H1 (cell line): ENCODE measurements around the gene TMEM203. TPM values are rescaled to one million over a fixed set of nuclear protein-coding genes. Genes with fewer than 3 reads are reported as not detected.

Source experiments
- CTCF ChIA-PET: fragments of 300-600 bp; sonication (Branson Sonifier 250); formaldehyde crosslinking; loops from one replicate; lab custom pipeline; 2021; ENCODE audit not compliant: partially characterized antibody; lab: Charles Lee
- POLR2A ChIA-PET: fragments of 300-600 bp; sonication (Branson Sonifier 250); formaldehyde crosslinking; loops from one replicate; lab custom pipeline; 2021; ENCODE audit warnings: inconsistent platforms; ENCODE audit not compliant: partially characterized antibody; lab: Charles Lee
- DNase-seq, 2 experiments: peaks; one replicate each; pipeline versions ENCODE4 v3.0.0 to v3.0.0-alpha.2; 2010 to 2022; ENCODE audit warnings: low spot score in 2 of 2, low read depth in 1 of 2, mixed read lengths in 1 of 2
- FAIRE-seq: peaks from 2 replicates; lab custom pipeline; 2011; peaks lifted over from hg19 to GRCh38; lab: Jason Lieb, UNC
- H2AFZ ChIP-seq: 2 replicates; pipeline ENCODE4 v1.8.1; 2012; ENCODE audit warnings: low read length, inconsistent platforms
- H2AK5ac ChIP-seq: 2 replicates; pipeline ENCODE4 v1.6.1; 2013; ENCODE audit warnings: low read depth, low read length
- H2BK120ac ChIP-seq: replicated peaks from 2 replicates; pipeline ENCODE3; 2013; ENCODE audit warnings: low read depth, low read length, inconsistent platforms
- H2BK12ac ChIP-seq: 2 replicates; pipeline ENCODE4 v1.6.1; 2013; ENCODE audit warnings: low read depth, low read length
- H2BK15ac ChIP-seq: 2 replicates; pipeline ENCODE4 v1.6.1; 2013; ENCODE audit warnings: low read length
- H2BK20ac ChIP-seq: 2 replicates; pipeline ENCODE4 v1.6.1; 2013; ENCODE audit warnings: low read length
- H2BK5ac ChIP-seq: 2 replicates; pipeline ENCODE4 v1.6.1; 2013; ENCODE audit warnings: low read depth, low read length
- H3K14ac ChIP-seq: 2 replicates; pipeline ENCODE4 v1.6.1; 2013; ENCODE audit warnings: inconsistent platforms; ENCODE audit not compliant: insufficient read length
- H3K18ac ChIP-seq: 2 replicates; pipeline ENCODE4 v1.6.1; 2013; ENCODE audit warnings: low read length; ENCODE audit errors: extremely low read depth
- H3K23ac ChIP-seq: 2 replicates; pipeline ENCODE4 v1.6.1; 2013; ENCODE audit warnings: inconsistent platforms; ENCODE audit not compliant: insufficient read length
- H3K23me2 ChIP-seq: 2 replicates; pipeline ENCODE4 v1.6.1; 2013; ENCODE audit warnings: low read depth, low read length
- H3K27ac ChIP-seq: 2 replicates; pipeline ENCODE4 v1.6.1; 2011; ENCODE audit warnings: low read depth, low read length, inconsistent platforms
- H3K27me3 ChIP-seq, 4 experiments: replicated peaks in 1 of 4; 1 replicate in 1 of 4; 2 replicates in 3 of 4; pipeline versions ENCODE4 v1.6.1 to v1.8.1; 2011 to 2013; ENCODE audit warnings: low read length in 3 of 4, mild to moderate bottlenecking in 3 of 4, inconsistent platforms in 2 of 4, mixed read lengths in 2 of 4, moderate library complexity in 1 of 4; ENCODE audit not compliant: control insufficient read depth in 3 of 4, insufficient read depth in 3 of 4; ENCODE audit errors: extremely low read depth in 1 of 4
- H3K36me3 ChIP-seq, 4 experiments: 2 replicates each; pipeline versions ENCODE4 v1.6.1 to v1.8.1; 2011 to 2013; ENCODE audit warnings: mild to moderate bottlenecking in 4 of 4, low read length in 3 of 4, moderate library complexity in 2 of 4, control low read depth in 1 of 4, inconsistent platforms in 1 of 4; ENCODE audit not compliant: insufficient read depth in 4 of 4, control insufficient read depth in 2 of 4
- H3K4ac ChIP-seq: replicated peaks from 2 replicates; pipeline ENCODE3; 2013; ENCODE audit warnings: low read length, low read depth, mixed read lengths, inconsistent platforms; ENCODE audit not compliant: insufficient read length
- H3K4me1 ChIP-seq, 4 experiments: replicated peaks in 1 of 4; 1 replicate in 1 of 4; 2 replicates in 3 of 4; pipeline versions ENCODE4 v1.6.1 to v1.8.1; 2011 to 2013; ENCODE audit warnings: low read length in 3 of 4, inconsistent platforms in 2 of 4, mixed read lengths in 1 of 4; ENCODE audit not compliant: insufficient read depth in 4 of 4, control insufficient read depth in 3 of 4
- H3K4me2 ChIP-seq, 2 experiments: 2 replicates each; pipeline versions ENCODE4 v1.6.1 to v1.8.1; 2011 to 2013; ENCODE audit warnings: low read depth in 2 of 2, low read length in 2 of 2, control low read depth in 1 of 2, inconsistent platforms in 1 of 2, mild to moderate bottlenecking in 1 of 2; ENCODE audit not compliant: insufficient read depth in 1 of 2
- H3K4me3 ChIP-seq, 4 experiments: fragments of 200-600, 300-600 bp in 1 of 4; sonication (generic), shearing (Covaris generic), sonication (Bioruptor Twin) in 1 of 4; 2 replicates each; pipeline versions ENCODE4 v1.5.1 to v1.8.1; 2011 to 2016; ENCODE audit warnings: low read length in 4 of 4, low read depth in 3 of 4, control low read depth in 2 of 4, inconsistent platforms in 2 of 4, mild to moderate bottlenecking in 2 of 4, mixed read lengths in 1 of 4, moderate library complexity in 1 of 4; ENCODE audit not compliant: insufficient read depth in 2 of 4; ENCODE audit errors: extremely low read depth in 1 of 4
- H3K56ac ChIP-seq: replicated peaks from 2 replicates; pipeline ENCODE3; 2013; ENCODE audit warnings: low read depth, mild to moderate bottlenecking, mixed read lengths, low read length, inconsistent platforms; ENCODE audit not compliant: insufficient read length
- H3K79me1 ChIP-seq: 2 replicates; pipeline ENCODE4 v1.6.1; 2013; ENCODE audit warnings: low read depth, low read length, control low read depth
- H3K79me2 ChIP-seq, 2 experiments: 2 replicates each; pipeline versions ENCODE4 v1.6.1 to v1.8.1; 2012 to 2013; ENCODE audit warnings: low read length in 2 of 2, mild to moderate bottlenecking in 2 of 2, inconsistent platforms in 1 of 2; ENCODE audit not compliant: insufficient read depth in 2 of 2, control insufficient read depth in 1 of 2
- H3K9ac ChIP-seq, 4 experiments: replicated peaks in 1 of 4; 1 replicate in 1 of 4; 2 replicates in 3 of 4; pipeline versions ENCODE4 v1.6.1 to v1.8.1; 2011 to 2013; ENCODE audit warnings: low read depth in 3 of 4, low read length in 3 of 4, control low read depth in 2 of 4, mild to moderate bottlenecking in 2 of 4, moderate library complexity in 2 of 4, inconsistent platforms in 1 of 4; ENCODE audit errors: extremely low read depth in 1 of 4
- H3K9me3 ChIP-seq, 2 experiments: 2 replicates each; pipeline versions ENCODE4 v1.6.1 to v1.8.1; 2012 to 2013; ENCODE audit warnings: mild to moderate bottlenecking in 2 of 2, moderate library complexity in 2 of 2, control low read depth in 1 of 2, inconsistent platforms in 1 of 2, low read depth in 1 of 2, low read length in 1 of 2, mixed read lengths in 1 of 2; ENCODE audit not compliant: insufficient read depth in 2 of 2
- H4K20me1 ChIP-seq, 2 experiments: replicated peaks in 1 of 2; 2 replicates each; pipeline versions ENCODE3 to v1.8.1; 2011 to 2013; ENCODE audit warnings: inconsistent platforms in 2 of 2, low read length in 2 of 2, mild to moderate bottlenecking in 1 of 2; ENCODE audit not compliant: insufficient read depth in 2 of 2, control insufficient read depth in 1 of 2
- H4K5ac ChIP-seq: 2 replicates; pipeline ENCODE4 v1.6.1; 2013; ENCODE audit warnings: low read length, low read depth, mixed read lengths, inconsistent platforms; ENCODE audit not compliant: insufficient read length
- H4K8ac ChIP-seq: 2 replicates; pipeline ENCODE4 v1.8.0; 2013; ENCODE audit warnings: mild to moderate bottlenecking, moderate library complexity, low read length, inconsistent platforms; ENCODE audit not compliant: insufficient read depth; ENCODE audit errors: extremely low read depth
- H4K91ac ChIP-seq: replicated peaks from 2 replicates; pipeline ENCODE3; 2013; ENCODE audit warnings: low read length, mixed read lengths, inconsistent platforms; ENCODE audit not compliant: insufficient read length
- RAD21 ChIP-seq, 2 experiments: IDR thresholded peaks in 1 of 2; conservative IDR thresholded peaks in 1 of 2; 2 replicates each; pipeline ENCODE4 v1.6.1; 2011; ENCODE audit warnings: low read depth in 2 of 2, low read length in 2 of 2, improper control_type of control experiment in 1 of 2, inconsistent platforms in 1 of 2, mild to moderate bottlenecking in 1 of 2, moderate library complexity in 1 of 2
- RNF2 ChIP-seq: fragments of 200-900, 300-1000 bp; sonication (generic); IDR thresholded peaks from 2 replicates; pipeline ENCODE4 v1.7.1; 2016; ENCODE audit warnings: borderline replicate concordance, low read depth, mild to moderate bottlenecking, antibody characterized with exemption, low read length; ENCODE audit not compliant: poor library complexity, severe bottlenecking; ENCODE audit errors: missing control alignments
- SIN3A ChIP-seq, 2 experiments: IDR thresholded peaks in 1 of 2; conservative IDR thresholded peaks in 1 of 2; 2 replicates each; pipeline ENCODE4 v1.6.1; 2011 to 2012; ENCODE audit warnings: low read length in 2 of 2, improper control_type of control experiment in 1 of 2, low read depth in 1 of 2, mild to moderate bottlenecking in 1 of 2
- SP4 ChIP-seq: IDR thresholded peaks from 2 replicates; pipeline ENCODE4 v1.6.1; 2012; ENCODE audit warnings: low read length, inconsistent platforms
- WGBS, 2 experiments: shearing (Covaris generic) in 1 of 2; methylation state at CpG; one replicate each; pipeline versions ENCODE4 v1.1.6 to v1.1.7; 2013 to 2015; ENCODE audit warnings: low lambda C conversion rate in 2 of 2, mixed read lengths in 2 of 2, inconsistent platforms in 1 of 2, low coverage in 1 of 2, missing lambda C conversion rate in 1 of 2; ENCODE audit not compliant: insufficient replicate concordance in 2 of 2, insufficient coverage in 1 of 2, insufficient read length in 1 of 2; ENCODE audit errors: extremely low coverage in 1 of 2, missing lambda C conversion rate in 1 of 2; 5-methylcytosine and 5-hydroxymethylcytosine counted together
- polyA plus RNA-seq, 7 experiments: library from polyadenylated mRNA; depleted of rRNA in 3 of 7; stranded (reverse) in 5 of 7; unstranded in 2 of 7; fragments of >200 nt in 5 of 7; fragments of 200-250 nt in 2 of 7; gene quantifications; 1 replicate in 5 of 7; 2 replicates in 1 of 7; 4 replicates in 1 of 7; pipeline versions ENCODE4 v1.2.1 to v1.2.3, GENCODE V29; 2011 to 2013; ENCODE audit warnings: missing spikeins in 2 of 7, mixed read lengths in 2 of 7
- total RNA-seq: library from RNA; stranded (reverse); fragmentation: NEBNext Ultra II Directional; extraction: Animal tissue kit (Norgen Biotek cat#: 25700); gene quantifications from 2 replicates; pipeline ENCODE4 v1.2.1, GENCODE V29; 2021

TMEM203 gene
- total and polyA plus RNA-seq, 2 of the 8 experiments (the other 6 are each of a cell fraction or from before 2014, with no cell fraction given): 44.1 to 57.1 TPM

GRCh38 chr9:137234055-137234697 lies 28.7 kb upstream of the TMEM203 start:
- H2BK5ac ChIP-seq: no peak overlapping the region
- no peak overlapping the region for H3K4ac ChIP-seq
- peak overlapping the region; percentile 65 for H4K91ac ChIP-seq
- DNase-seq (no peak), FAIRE-seq (no peak)
- H4K5ac ChIP-seq: no peak overlapping the region
- no peak overlapping the region for H3K4me3 ChIP-seq
- no peak overlapping the region for H3K4me2 ChIP-seq
- no peaks in the 10 kb centered on the region for H3K27me3 ChIP-seq
- no peak overlapping the region for H3K14ac ChIP-seq
- H4K20me1 ChIP-seq: peaks cover 6 to 8% of the 10 kb centered on the region in 2 experiments
- no peak overlapping the region for H3K23ac ChIP-seq
- H2BK15ac ChIP-seq: no peak overlapping the region
- no peak overlapping the region for H2AFZ ChIP-seq
- no peaks in the 10 kb centered on the region for H3K9me3 ChIP-seq
- POLR2A ChIA-PET: interaction anchor here (47.8 to 69.9 kb wide), 2 partner anchors 1 to 23 kb away, joined by 1462 read pairs; partner anchors contain the start of genes CYSRT1, NDOR1, NELFB and RNF208
- H3K27ac ChIP-seq: no peak overlapping the region
- no peak overlapping the region for H2BK12ac ChIP-seq
- H3K79me1 ChIP-seq: no peaks in the 10 kb centered on the region
- H4K8ac ChIP-seq: no peak overlapping the region
- H2AK5ac ChIP-seq: no peak overlapping the region
- TF ChIP-seq SIN3A (conservative IDR thresholded peaks at IDR 0.05 in 1 of 2, IDR thresholded peaks at IDR 0.05 in 1 of 2; ENCODE audit: low read depth in 1 of 2, low read length in 2 of 2) (no peak), RNF2 (no peak), SP4 (no peak), RAD21 (IDR thresholded peaks at IDR 0.05 in 1 of 2, conservative IDR thresholded peaks at IDR 0.05 in 1 of 2; ENCODE audit: low read depth in 2 of 2, low read length in 2 of 2) (no peak)
- TF ChIP-seq, all 59 proteins: peak for 0
- CTCF ChIA-PET: interaction anchor here (0.6 to 20.2 kb wide), 13 partner anchors 10 to 411 kb away, joined by 3 to 204 read pairs (median 3); partner anchors contain the start of genes ANAPC2, NDOR1, NELFB and SSNA1
- Histone ChIP-seq H3K23me2 (no peaks in the 10 kb centered on the region), H3K9ac (no peak overlapping the region), H3K79me2 (peaks cover 0 to 7% of the 10 kb centered on the region in 2 experiments; a peak in 1 of 4 replicates), H3K36me3 (no peaks in the 10 kb centered on the region), H3K56ac (no peak overlapping the region), H2BK120ac (no peak overlapping the region), H3K18ac (no peak overlapping the region), H2BK20ac (no peak overlapping the region), H3K4me1 (peaks cover 0 to 16% (median 8%) of the 10 kb centered on the region in 4 experiments; a peak in 6 of 7 replicates)
- 85% methylated on average over 31 of the region's 40 CpGs; no CpG with 5 or more reads in 1 of the 2 experiments for WGBS, 2 experiments
